ENCODE results near the gene GFOD1. TPM values are rescaled to one million over a fixed set of nuclear protein-coding genes. Genes with fewer than 3 reads are reported as not detected.

Gene GFOD1
- total and polyA plus RNA-seq, 8 donors = 0.76 to 29.4 (median 11.4) TPM

DNA sequence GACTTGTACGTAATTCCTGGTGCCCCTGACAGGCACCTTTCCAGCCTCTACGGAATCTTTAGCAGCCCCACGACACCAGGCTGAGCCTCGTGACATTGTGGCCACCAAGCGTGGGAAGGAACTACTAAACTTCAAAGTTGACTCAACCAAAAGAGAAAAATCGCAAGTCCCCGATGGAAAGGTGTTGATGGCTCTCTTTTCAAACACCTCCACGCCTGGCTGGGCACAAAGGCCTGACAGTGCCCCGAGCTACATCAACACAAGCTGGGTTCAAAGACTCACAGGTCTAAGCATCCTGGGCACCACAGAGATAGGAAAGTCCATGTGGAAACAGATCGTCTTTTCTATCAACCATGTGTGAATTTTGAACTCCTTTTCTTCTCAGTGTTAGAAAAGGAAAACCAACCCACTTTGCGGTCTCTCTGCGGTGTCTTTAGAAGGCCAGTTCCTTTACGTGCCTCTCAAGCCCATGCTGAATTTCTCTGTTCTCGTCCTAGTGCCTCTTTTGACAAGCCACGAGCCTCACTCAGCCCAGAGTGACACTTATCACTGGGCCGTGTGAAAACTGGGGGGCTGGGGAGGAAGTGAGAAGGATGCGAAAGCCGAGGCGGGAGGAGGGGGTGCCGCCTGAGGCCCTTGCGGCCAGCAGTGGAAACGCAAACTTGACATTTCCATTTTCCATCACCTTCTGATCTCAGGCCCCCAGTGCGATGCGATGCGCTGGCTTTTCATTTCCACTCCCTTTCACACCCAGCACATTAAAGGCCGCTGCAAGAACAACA is 59.4 kb downstream of the GFOD1 start:
- no peak for TF ChIP-seq POLR2A (IDR thresholded peaks at IDR 0.05)
- TF ChIP-seq, protein P1, sequence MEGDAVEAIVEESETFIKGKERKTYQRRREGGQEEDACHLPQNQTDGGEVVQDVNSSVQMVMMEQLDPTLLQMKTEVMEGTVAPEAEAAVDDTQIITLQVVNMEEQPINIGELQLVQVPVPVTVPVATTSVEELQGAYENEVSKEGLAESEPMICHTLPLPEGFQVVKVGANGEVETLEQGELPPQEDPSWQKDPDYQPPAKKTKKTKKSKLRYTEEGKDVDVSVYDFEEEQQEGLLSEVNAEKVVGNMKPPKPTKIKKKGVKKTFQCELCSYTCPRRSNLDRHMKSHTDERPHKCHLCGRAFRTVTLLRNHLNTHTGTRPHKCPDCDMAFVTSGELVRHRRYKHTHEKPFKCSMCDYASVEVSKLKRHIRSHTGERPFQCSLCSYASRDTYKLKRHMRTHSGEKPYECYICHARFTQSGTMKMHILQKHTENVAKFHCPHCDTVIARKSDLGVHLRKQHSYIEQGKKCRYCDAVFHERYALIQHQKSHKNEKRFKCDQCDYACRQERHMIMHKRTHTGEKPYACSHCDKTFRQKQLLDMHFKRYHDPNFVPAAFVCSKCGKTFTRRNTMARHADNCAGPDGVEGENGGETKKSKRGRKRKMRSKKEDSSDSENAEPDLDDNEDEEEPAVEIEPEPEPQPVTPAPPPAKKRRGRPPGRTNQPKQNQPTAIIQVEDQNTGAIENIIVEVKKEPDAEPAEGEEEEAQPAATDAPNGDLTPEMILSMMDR (IDR thresholded peaks at IDR 0.05) = peak in 1 of 7 experiments; percentile 7
- no peak for TF ChIP-seq EP300 (IDR thresholded peaks at IDR 0.05)
- no peak for TF ChIP-seq POLR2AphosphoS5 (IDR thresholded peaks at IDR 0.05)
- Histone ChIP-seq H3K9me3 (no peaks in the 10 kb centered on the region), H3K36me3 (no peaks in the 10 kb centered on the region), H3K4me1 (peaks cover 16 to 87% (median 46%) of the 10 kb centered on the region in 4 donors), H3K27ac (peak overlapping the region in 4 of 5 donors; percentile 56 to 87 (median 61)), H3K27me3 (no peaks in the 10 kb centered on the region), H3K4me3 (no peak overlapping the region)
- intact Hi-C loops (cut with DNase I; ENCODE audit: low total_unique reads) = no loop called here
- WGBS, 5 donors = 60 to 69% (median 66%) methylated on average over 25 to 26 of the region's 26 CpGs
- DNase-seq = peak; percentile 31 to 65

DNA sequence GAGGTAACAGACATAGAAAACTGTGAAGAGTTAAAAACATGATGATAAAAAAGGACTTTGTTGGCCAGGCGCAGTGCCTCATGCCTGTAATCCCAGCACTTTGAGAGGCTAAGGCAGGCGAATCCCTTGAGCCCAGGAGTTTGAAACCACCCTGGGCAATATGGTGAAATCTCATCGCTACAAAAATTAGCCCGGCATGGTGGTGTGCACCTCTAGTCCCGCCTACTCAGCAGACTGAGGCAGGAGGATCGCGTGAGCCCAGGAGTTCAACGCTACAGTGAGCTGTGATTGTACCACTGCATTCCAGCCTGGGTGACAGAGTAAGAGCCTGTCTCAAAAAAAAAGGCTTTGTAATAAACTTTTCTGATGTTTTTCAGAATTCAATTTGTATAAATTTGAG is 60.1 kb downstream of the GFOD1 start:
- no peaks in the 10 kb centered on the region for H3K36me3 ChIP-seq
- peaks cover 14 to 94% (median 47%) of the 10 kb centered on the region in 4 donors for H3K4me1 ChIP-seq
- TF ChIP-seq POLR2A (IDR thresholded peaks at IDR 0.05) = no peak
- no peak for TF ChIP-seq EP300 (IDR thresholded peaks at IDR 0.05)
- TF ChIP-seq POLR2AphosphoS5 (IDR thresholded peaks at IDR 0.05) = no peak
- TF ChIP-seq, protein P1 (IDR thresholded peaks at IDR 0.05) = no peak
- DNase-seq = no peak
- H3K27ac ChIP-seq = peak overlapping the region in 4 of 5 donors; percentile 56 to 87 (median 64)
- intact Hi-C loops (cut with DNase I; ENCODE audit: low total_unique reads) = no loop called here
- no peak overlapping the region for H3K4me3 ChIP-seq
- no peaks in the 10 kb centered on the region for H3K9me3 ChIP-seq
- 78 to 86% (median 80%) methylated on average over 8 of the region's 8 CpGs for WGBS, 5 donors
- no peaks in the 10 kb centered on the region for H3K27me3 ChIP-seq

DNA sequence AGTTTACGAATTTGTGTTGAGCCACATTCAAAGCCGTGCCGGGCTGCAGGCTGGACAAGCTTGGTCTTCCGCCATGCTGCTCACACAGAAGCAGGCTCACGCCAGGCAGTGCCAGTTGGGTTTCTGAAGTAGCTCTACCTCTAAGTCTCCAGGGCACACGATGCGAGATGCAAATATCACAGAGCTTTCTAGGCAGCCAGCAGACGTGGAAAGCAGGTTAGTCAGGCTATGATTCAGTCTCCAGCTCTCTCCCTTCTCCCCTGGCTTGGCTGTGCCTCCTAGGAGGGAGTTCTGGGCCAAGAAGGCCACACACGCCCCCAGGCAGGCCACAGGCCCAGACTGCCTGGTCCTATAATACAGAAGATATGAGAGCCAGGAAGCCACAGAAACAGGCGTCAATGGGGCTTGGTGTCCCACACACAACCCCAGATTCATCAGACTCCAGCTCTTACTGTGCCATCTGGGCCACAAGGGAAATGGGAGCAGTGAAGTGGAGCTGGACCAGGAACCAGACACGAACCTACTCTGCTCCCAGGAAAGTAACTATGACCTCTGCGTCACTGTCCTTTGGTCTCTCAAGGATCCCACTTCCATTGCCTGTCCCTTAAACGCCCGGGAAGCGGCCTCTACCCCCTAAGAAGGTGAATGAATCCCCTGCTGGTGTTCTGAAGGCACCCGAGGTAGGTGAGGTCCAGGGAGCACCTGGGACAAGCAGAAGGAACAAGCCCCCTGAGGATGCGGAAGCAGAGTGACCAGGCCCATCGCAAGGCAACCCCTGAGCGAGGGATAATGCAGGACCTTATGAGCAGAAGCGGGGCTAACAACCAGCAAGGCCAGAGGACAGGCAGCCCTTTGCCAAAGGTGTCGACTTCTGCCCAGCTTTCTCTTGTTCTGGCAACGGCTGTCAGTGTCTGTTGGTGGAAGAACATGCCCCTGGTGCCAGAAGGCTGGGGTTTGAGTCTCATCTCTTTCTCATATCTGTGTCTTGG is 61.2 kb downstream of the GFOD1 start:
- Histone ChIP-seq H3K36me3 (no peaks in the 10 kb centered on the region), H3K27ac (peak overlapping the region in 4 of 5 donors; percentile 62 to 87 (median 67)), H3K4me1 (peaks cover 6 to 98% (median 50%) of the 10 kb centered on the region in 4 donors), H3K27me3 (no peaks in the 10 kb centered on the region), H3K4me3 (no peak overlapping the region), H3K9me3 (no peaks in the 10 kb centered on the region)
- WGBS, 5 donors = 74 to 87% (median 81%) methylated on average over 22 of the region's 22 CpGs
- intact Hi-C loops (cut with DNase I; ENCODE audit: low total_unique reads) = no loop called here
- TF ChIP-seq, protein P1 (IDR thresholded peaks at IDR 0.05) = no peak
- TF ChIP-seq POLR2AphosphoS5 (IDR thresholded peaks at IDR 0.05) = peak in 1 of 3 donors; percentile 19
- DNase-seq = no peak

DNA sequence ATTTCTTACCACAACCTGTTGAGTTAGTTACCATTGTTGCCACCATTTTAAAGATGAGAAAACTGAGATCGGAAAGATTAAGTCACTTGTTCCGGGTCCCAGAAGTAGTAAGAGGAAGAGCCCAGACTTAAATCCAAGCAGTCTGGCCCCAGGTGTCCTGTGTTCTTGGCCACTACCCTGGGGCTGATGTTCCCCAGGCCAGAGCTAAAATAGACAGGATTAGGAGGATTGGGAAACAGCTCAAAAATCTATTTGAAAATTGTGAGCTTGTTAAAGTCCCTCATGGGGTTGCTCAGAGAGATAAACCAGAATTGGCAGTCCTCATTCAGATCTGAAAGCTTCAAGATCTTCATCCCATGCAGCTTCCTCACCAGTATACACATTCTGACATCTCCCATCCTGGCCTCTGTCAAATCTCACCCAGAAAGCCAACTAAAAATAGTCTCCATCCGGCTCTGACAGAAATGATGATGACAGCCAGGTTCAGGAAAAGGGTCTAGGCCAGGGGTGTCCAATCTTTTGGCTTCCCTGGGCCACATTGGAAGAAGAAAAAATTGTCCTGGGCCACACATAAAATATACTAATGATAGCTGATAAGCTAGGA is 62.0 kb downstream of the GFOD1 start:
- Histone ChIP-seq H3K9me3 (no peaks in the 10 kb centered on the region), H3K4me3 (no peak overlapping the region), H3K4me1 (peaks cover 6 to 98% (median 55%) of the 10 kb centered on the region in 4 donors), H3K27me3 (no peaks in the 10 kb centered on the region), H3K36me3 (no peaks in the 10 kb centered on the region), H3K27ac (peak overlapping the region in 4 of 5 donors; percentile 62 to 87 (median 67))
- TF ChIP-seq EP300 (IDR thresholded peaks at IDR 0.05) (no peak), POLR2AphosphoS5 (IDR thresholded peaks at IDR 0.05) (no peak), POLR2A (IDR thresholded peaks at IDR 0.05) (no peak)
- TF ChIP-seq, protein P1 (IDR thresholded peaks at IDR 0.05) = no peak
- DNase-seq = peak in 1 of 2 donors; percentile 37
- intact Hi-C loops (cut with DNase I; ENCODE audit: low total_unique reads) = no loop called here
- WGBS, 5 donors = 34 to 66% (median 54%) methylated on average over 3 of the region's 3 CpGs

Data from stomach (tissue), 9 donors.